ENCODE measurements around the gene FAM98C.
A peak's percentile ranks its signal among the peaks of the same experiment; 100 is the strongest.

Gene FAM98C

DNA sequence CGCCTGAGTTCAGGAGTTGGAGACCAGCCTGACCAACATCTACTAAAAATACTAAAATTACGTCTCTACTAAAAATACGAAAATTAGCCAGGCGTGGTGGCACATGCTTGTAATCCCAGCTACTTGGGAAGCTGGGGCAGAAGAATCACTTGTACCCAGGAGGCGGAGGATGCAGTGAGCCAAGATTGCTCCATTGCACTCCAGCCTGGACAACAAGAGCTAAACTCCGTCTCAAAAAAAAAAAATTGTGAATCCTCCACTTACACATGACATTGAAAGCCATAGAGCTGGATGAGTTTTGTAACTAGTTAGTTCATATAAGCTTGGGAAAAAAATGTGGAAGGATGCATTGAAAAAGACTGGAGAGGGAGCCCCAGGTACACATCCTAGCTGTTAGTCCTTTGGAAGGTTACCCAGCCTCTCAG, 29.0 kb upstream of the FAM98C start:
- Mint-ChIP-seq H3K4me3 (peak overlapping the region; percentile 98), H3K36me3 (peaks cover 12% of the 10 kb centered on the region), H3K4me1 (peaks cover 28% of the 10 kb centered on the region), H3K9me3 (no peaks in the 10 kb centered on the region), H3K27ac (peak overlapping the region; percentile 100), H3K27me3 (peaks cover 4% of the 10 kb centered on the region)

DNA sequence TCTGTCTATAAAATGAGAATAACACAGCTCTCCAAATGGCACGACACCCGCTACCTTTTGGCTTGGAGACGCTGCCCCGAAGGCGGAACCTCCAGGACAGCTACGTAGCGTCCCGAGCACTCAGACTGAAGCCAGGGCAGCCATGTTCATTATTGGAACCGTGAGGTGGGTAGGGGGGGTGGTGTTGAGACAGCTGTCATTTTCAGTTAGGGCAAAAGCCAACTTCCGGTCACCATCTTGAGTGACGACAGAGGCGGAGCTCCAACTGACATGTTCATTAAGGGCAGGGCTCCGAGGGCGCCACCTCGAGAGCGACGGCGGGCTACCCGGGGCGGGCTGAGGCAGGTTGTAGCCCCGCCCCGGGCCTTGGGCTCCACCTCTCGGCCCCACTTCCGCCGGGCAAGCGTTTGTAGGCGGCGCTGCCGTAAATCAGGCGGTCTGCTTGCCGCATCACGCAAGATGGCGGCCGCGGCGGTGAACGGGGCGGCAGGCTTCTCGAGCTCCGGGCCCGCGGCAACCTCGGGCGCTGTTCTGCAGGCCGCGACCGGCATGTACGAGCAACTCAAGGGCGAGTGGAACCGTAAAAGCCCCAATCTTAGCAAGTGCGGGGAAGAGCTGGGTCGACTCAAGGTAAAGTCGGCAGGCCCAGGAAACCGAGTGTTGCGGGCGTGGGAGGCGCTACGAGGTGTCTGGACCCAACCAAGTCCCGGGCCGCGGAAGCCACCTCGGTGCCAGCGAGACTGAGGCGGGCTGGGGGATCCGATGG, 28.4 kb upstream of the FAM98C start, which contains the start of gene PSMD8:
Gene PSMD8 (plus strand): TSS at position 240 of the 766 bp plus-strand sequence. CDS start 31 bp downstream, at position 271.
- Mint-ChIP-seq H3K9me3 (no peaks in the 10 kb centered on the region), H3K4me1 (peaks cover 30% of the 10 kb centered on the region), H3K27me3 (peaks cover 2% of the 10 kb centered on the region), H3K4me3 (peak within 1 kb of the TSS; percentile 98), H3K27ac (peak within 1 kb of the TSS; percentile 100), H3K36me3 (peaks cover 14% of the 10 kb centered on the region)

DNA sequence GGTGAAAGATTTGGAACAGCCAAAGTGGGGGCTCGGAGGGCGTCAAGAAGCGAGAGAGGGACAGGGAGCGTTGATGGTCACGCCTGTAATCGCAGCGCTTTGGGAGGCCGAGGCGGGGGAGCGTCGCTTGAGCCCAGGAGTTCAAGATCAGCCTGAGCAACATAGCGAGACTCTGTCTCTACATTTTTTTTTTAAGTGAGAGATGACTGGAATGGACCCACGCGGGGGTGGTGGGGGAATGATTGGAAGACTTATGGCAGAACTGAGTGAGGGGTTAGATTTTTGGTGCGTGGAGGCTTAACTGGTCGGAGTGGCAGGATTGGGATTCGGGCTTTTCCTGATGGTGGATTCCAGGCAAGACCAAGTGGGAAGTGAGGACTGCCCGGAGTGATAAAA, 27.8 kb upstream of the FAM98C start:
- no peaks in the 10 kb centered on the region for H3K9me3 Mint-ChIP-seq
- H3K36me3 Mint-ChIP-seq: peaks cover 16% of the 10 kb centered on the region
- peaks cover 1% of the 10 kb centered on the region for H3K27me3 Mint-ChIP-seq
- H3K4me1 Mint-ChIP-seq: peaks cover 32% of the 10 kb centered on the region
- peak overlapping the region; percentile 98 for H3K4me3 Mint-ChIP-seq
- H3K27ac Mint-ChIP-seq: peak overlapping the region; percentile 100

DNA sequence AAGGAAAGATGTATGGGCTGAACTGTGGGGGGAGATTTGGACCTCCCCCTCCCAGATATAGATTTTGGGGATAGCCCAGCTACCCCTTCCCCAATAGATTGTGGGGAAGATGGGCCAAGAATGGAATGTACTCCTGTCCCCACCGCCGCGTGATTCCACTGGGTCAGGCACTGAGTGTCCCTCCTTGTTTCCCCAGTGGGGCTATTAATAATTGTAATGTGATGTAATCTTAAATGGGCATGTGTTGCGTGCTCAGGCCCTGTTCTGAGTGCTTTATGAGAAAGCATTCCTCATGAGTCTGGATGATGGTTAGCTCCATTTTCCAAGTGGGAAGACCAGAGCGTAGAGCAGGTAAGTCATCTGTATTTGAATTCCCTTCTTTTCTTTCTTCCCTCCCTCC, 27.1 kb upstream of the FAM98C start:
- Mint-ChIP-seq H3K4me1 (peaks cover 32% of the 10 kb centered on the region), H3K4me3 (peak overlapping the region; percentile 98), H3K27ac (no peak overlapping the region), H3K9me3 (no peaks in the 10 kb centered on the region), H3K36me3 (peaks cover 20% of the 10 kb centered on the region), H3K27me3 (peaks cover 1% of the 10 kb centered on the region)

DNA sequence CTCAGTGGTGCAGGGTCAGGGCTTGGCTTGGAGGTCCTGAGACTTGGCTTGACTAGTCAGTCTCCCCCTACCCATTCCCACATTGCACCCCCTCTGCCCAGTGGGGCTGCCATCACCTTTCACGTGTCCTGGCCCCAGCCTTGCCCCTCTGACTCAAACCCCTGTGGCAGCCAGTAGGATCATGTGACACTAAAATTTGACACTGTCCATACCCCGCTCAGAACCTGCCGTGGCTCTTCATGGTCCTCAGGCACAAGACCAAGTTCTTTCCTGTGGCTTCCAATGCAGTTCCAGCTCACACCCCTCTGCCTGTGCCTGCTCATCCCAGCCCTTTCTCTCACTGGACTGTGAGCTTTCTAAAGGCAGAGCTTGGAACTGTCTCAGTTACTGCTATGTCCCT, 26.3 kb upstream of the FAM98C start:
- Mint-ChIP-seq H3K4me1 (peaks cover 32% of the 10 kb centered on the region), H3K9me3 (no peaks in the 10 kb centered on the region), H3K4me3 (peak overlapping the region; percentile 98), H3K36me3 (peaks cover 26% of the 10 kb centered on the region), H3K27me3 (no peaks in the 10 kb centered on the region), H3K27ac (no peak overlapping the region)

DNA sequence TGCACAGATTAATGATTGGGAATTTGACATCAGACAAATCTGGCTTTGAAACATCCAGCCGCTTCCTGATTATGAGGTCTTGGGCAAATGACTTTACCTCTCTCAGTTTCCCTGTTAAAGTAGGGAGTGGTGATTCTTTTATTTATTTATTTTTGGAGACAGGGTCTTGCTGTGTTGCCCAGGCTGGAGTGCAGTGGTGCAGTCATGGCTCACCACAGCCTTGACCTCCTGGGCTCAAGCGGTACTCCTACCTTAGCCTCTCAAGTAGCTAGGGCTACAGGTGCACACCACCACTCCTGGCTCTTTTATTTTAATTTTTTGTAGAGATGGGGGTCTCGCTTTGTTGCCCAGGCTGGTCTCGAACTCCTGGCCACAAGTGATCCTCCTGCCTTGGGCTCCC, 25.8 kb upstream of the FAM98C start:
- Mint-ChIP-seq H3K36me3 (peaks cover 31% of the 10 kb centered on the region), H3K4me3 (peak overlapping the region; percentile 98), H3K27me3 (no peaks in the 10 kb centered on the region), H3K27ac (no peak overlapping the region), H3K4me1 (peaks cover 32% of the 10 kb centered on the region), H3K9me3 (no peaks in the 10 kb centered on the region)

DNA sequence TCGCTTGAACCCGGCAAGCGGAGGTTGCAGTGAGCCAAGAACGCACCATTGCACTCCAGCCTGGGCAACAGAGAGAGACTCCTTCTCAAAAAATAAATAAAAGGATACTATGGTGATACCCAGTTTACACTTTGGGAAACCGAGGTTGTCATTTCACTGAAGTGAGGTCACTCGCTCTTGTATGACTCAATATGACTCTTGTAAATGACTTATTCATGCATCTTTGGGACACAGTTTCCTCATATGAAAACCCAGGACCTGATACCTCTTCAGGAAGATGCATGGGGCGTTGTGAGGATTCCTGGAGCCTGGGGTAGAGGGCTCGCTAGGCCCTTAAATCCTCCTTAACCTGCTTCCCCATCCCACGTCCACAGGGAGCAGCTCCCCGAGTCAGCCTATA, 24.0 kb upstream of the FAM98C start:
- H3K9me3 Mint-ChIP-seq: no peaks in the 10 kb centered on the region
- no peak overlapping the region for H3K27ac Mint-ChIP-seq
- no peak overlapping the region for H3K4me3 Mint-ChIP-seq
- no peaks in the 10 kb centered on the region for H3K27me3 Mint-ChIP-seq
- H3K4me1 Mint-ChIP-seq: peaks cover 32% of the 10 kb centered on the region
- peaks cover 37% of the 10 kb centered on the region for H3K36me3 Mint-ChIP-seq

DNA sequence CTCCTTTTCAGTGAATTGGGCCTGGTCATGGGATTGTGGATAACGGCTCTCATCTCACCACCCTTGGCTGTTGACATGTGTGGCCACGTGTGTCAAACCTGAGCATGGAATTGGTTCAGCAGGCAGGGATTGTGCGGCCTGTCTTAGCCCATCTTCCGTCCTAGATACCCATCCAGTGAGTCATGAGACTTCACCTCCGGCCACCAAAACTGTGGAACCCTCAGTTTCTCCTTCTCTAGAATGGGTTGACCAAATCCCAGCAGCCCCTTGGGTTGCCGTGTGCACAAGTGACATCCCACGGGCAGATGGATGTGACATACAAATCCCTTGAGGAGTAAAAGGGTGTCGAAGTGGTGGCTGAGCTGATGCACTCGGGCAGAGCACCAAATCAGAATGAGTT, 21.8 kb upstream of the FAM98C start:
- Mint-ChIP-seq H3K4me3 (no peak overlapping the region), H3K36me3 (peaks cover 32% of the 10 kb centered on the region), H3K27me3 (no peaks in the 10 kb centered on the region), H3K27ac (no peak overlapping the region), H3K9me3 (no peaks in the 10 kb centered on the region), H3K4me1 (peaks cover 17% of the 10 kb centered on the region)

DNA sequence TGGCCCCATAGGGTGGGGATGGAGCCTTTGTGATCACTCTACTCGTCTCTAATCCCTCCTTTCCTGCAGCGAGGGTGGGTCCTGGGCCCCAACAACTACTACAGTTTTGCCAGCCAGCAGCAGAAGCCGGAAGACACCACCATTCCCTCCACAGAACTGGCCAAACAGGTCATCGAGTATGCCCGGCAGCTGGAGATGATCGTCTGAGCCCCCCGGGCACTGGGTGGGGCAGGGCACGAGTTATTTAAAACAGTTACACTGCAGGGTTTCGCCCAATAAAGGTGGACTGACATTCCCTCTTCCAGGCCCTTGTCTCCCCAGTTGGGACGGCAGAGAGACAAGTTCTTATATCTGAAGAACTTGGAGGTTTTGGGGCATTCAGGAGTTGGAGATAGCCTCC, 19.7 kb upstream of the FAM98C start:
- Mint-ChIP-seq H3K9me3 (no peaks in the 10 kb centered on the region), H3K36me3 (peaks cover 32% of the 10 kb centered on the region), H3K27me3 (peaks cover 5% of the 10 kb centered on the region), H3K4me1 (peaks cover 19% of the 10 kb centered on the region), H3K27ac (no peak overlapping the region), H3K4me3 (no peak overlapping the region)

DNA sequence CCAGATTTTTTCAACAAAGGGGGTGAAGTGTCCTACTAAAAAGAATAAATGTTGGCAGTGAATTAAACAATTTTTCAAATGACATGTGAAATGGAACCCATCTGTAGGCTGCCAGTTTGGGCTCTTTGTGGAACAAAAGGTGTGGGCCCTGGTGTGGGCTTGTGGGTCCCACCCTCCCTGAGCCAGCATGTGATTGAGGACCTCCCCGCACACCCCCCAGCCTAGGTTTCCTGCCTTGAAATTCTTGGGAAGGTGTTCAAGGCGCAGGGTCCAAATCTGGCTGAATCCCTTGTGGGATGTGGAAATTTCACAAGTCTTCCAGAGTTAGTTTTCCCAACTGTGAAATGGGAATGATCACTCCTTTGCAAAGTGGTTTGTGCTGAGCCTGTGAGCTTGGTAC, 19.1 kb upstream of the FAM98C start:
- H3K27ac Mint-ChIP-seq: no peak overlapping the region
- H3K27me3 Mint-ChIP-seq: peaks cover 5% of the 10 kb centered on the region
- H3K36me3 Mint-ChIP-seq: peaks cover 32% of the 10 kb centered on the region
- H3K4me3 Mint-ChIP-seq: no peak overlapping the region
- peaks cover 21% of the 10 kb centered on the region for H3K4me1 Mint-ChIP-seq
- no peaks in the 10 kb centered on the region for H3K9me3 Mint-ChIP-seq

DNA sequence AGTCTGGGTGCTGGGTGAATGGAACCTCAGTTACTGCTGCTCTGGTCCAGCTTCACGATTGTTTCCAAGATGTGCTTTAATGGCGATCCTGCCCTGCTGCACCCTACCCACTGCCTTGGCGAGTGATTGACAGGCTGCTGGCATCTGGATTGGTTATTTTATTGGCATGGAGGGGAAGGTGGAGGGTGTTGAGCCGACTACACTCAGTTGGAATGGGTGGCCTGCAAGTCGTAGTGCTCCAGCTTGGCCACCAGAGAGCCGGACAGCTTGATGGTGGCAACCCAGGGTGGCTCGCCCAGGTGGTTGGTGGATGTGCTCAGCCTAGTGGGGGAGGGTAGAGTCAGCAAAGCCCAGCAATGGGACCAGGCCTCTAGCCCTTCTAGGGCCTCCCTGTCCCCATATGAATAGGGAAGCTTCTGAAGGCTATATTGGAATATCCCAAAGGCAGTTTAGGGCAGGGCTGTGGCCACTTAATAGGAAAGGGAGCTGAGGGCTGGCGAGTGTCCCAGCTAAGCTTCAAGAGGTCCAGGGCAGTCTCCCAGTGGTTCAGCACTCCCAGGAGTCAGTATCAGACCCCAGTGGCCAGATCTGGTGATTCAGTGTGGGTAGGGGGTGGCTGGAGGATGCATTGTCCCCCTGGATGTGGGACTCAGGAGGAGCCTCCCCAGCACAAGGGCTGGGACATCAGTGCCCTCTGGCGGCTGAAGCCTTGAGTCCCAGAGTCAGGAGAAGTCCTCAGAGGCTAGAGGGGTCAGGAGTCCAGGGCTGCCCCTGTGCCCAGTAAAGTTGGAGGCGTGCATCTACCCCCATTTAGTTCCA, 18.5 kb upstream of the FAM98C start:
- peaks cover 31% of the 10 kb centered on the region for H3K36me3 Mint-ChIP-seq
- H3K4me1 Mint-ChIP-seq: peaks cover 21% of the 10 kb centered on the region
- no peaks in the 10 kb centered on the region for H3K9me3 Mint-ChIP-seq
- no peak overlapping the region for H3K4me3 Mint-ChIP-seq
- no peak overlapping the region for H3K27ac Mint-ChIP-seq
- H3K27me3 Mint-ChIP-seq: peaks cover 5% of the 10 kb centered on the region

DNA sequence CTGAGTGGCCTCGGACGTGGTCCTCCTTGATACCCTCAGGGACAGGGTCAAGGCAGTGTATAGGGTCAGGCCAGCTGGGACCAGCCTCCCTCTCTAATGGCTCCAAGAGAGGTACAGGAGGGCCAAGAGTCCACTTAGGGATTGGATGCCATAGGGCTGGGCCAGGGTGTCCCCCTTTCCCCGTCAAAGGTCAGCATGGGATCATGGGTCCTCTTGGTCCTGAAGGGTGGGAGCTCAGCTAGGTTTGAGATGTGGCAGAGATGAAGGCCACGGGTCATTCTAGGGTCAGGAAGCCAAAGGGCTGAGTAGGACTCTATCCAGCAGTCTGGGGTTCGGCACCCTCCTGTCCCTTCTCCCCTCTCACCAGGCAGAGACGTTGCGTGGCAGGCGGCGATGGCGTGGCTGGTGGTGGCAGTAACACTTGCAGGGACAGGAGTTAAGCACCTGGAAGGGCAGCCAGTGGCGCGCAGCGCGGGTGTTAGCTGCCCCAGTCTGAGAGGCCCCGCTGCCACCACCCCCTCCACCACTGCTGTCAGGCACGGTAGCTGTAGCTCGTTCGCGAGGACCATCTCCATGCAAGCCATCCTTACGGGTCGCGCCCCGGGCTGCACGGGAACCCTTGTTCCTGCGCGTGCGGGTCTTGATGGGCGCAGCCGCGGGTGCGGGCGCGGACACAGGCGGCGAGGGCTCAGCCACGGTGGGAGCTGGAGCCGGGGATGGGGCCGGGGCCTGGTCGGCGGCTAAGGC, 17.7 kb upstream of the FAM98C start:
- H3K9me3 Mint-ChIP-seq: no peaks in the 10 kb centered on the region
- H3K4me1 Mint-ChIP-seq: peaks cover 26% of the 10 kb centered on the region
- peaks cover 5% of the 10 kb centered on the region for H3K27me3 Mint-ChIP-seq
- H3K27ac Mint-ChIP-seq: peak overlapping the region; percentile 55
- peak overlapping the region; percentile 26 for H3K4me3 Mint-ChIP-seq
- peaks cover 27% of the 10 kb centered on the region for H3K36me3 Mint-ChIP-seq

DNA sequence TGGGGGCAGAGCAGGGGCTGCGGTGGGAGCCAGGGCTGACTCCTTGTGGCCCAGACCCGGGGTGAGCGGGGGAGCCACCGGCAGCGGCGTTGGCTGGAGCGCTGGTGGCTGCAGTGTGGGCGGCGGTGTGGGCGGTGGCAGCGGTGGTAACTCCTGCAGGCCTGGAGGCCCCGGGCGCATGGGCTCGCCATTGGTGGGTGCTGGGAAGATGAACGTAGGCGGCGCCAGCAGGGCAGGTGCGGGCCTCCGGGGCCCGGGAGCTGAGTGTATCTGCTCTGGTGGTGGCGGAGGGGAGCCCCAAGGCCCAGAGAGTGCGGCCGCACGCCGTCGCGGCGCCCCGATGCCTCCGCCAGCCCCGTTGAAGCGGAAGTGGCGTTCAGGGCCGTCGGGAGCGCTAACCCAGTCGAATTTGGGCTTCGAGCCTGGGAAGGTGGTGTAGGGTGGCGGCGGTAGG, 17.1 kb upstream of the FAM98C start:
- no peaks in the 10 kb centered on the region for H3K9me3 Mint-ChIP-seq
- peaks cover 24% of the 10 kb centered on the region for H3K36me3 Mint-ChIP-seq
- H3K4me3 Mint-ChIP-seq: no peak overlapping the region

DNA sequence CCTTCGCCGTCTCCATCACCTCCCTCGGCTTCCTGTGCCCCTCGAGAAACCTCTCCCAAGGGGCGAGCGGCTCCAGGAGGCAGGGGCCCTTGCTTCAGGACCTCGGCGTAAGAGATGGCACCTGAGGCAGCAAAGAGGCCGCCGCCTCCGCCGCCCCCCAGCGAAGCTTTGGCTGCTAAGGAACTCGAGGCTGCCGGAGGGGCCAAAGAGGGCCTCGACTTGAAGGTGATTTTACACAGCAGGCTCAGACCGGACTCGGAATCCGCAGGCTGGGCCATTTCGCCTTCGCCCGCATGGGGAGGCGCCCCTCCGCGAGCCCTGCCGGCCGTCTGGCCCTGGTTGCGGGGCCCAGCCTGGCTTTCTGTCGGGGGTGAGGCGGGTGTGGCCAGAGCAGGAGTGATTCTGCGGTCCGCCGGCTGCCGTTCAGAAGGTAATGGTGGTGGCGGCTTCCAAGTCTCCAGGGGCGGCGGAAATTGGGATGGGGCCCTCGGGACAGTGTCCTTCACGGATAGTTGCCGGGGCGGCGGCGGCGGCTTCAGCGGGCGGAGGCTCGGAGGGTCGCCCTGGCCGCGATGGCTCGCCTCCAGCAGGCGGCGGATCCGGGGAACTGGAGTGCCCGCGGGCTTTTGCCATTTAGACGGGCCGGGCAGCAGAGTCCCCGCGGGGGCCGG, 16.5 kb upstream of the FAM98C start:
- no peak overlapping the region for H3K27ac Mint-ChIP-seq
- H3K27me3 Mint-ChIP-seq: peaks cover 5% of the 10 kb centered on the region
- H3K4me1 Mint-ChIP-seq: peaks cover 26% of the 10 kb centered on the region
- peak overlapping the region; percentile 11 for H3K4me3 Mint-ChIP-seq
- H3K9me3 Mint-ChIP-seq: no peaks in the 10 kb centered on the region
- H3K36me3 Mint-ChIP-seq: peaks cover 19% of the 10 kb centered on the region

More for the DNA sequence above, 17.1 kb upstream of the FAM98C start:
- peaks cover 5% of the 10 kb centered on the region for H3K27me3 Mint-ChIP-seq
- peaks cover 26% of the 10 kb centered on the region for H3K4me1 Mint-ChIP-seq
- H3K27ac Mint-ChIP-seq: no peak overlapping the region

DNA sequence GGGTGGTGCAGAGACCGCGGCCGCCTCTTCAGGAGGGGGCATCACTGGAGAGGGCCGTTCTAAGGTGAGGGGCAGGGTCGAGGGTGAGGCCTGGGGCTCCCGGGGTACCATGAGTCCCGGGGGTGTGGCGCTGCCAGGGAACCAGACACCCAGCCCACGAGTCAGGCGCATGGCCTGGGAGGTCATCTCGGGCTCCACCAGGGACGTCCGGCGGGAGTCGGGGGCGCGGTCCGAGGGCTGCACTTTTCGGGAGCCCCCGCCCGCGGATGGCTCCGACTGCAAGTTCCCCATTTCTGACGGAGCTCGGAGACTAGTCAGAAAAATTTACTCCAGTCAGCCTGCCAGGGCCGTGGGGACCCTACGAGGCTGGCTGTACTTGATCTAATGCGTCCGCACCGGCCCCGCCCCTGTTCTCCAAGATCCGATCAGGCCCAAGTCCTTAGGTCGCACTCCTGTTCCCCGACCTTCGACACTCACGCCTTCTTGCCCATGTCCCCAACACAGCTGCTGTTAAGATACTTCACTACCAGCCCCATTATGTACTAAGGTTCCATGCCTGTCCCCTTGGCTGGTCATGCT, 15.8 kb upstream of the FAM98C start:
- peaks cover 26% of the 10 kb centered on the region for H3K4me1 Mint-ChIP-seq
- peaks cover 13% of the 10 kb centered on the region for H3K36me3 Mint-ChIP-seq
- H3K4me3 Mint-ChIP-seq: peak overlapping the region; percentile 88
- peaks cover 5% of the 10 kb centered on the region for H3K27me3 Mint-ChIP-seq
- H3K27ac Mint-ChIP-seq: peak overlapping the region; percentile 38
- H3K9me3 Mint-ChIP-seq: no peaks in the 10 kb centered on the region
